IPS-18c (cell line): Measurements from ENCODE around the gene NBR1.
"Not testable (repeated sequence)": the region's sequence is repeated elsewhere in the genome, so short reads cannot be mapped to it uniquely, and the experiment has no call there.

ENCODE experiments used
- H3K4me3 ChIP-seq: 2 replicates; pipeline ENCODE4 v1.7.0; 2013; ENCODE audit warnings: low read depth, mild to moderate bottlenecking, low read length, moderate library complexity; ENCODE audit not compliant: insufficient read depth
- H3K9me3 ChIP-seq: one replicate; pipeline ENCODE4 v1.6.1; 2013; ENCODE audit warnings: mild to moderate bottlenecking, low read length, moderate library complexity; ENCODE audit not compliant: control insufficient read depth, insufficient read depth

Gene NBR1

DNA sequence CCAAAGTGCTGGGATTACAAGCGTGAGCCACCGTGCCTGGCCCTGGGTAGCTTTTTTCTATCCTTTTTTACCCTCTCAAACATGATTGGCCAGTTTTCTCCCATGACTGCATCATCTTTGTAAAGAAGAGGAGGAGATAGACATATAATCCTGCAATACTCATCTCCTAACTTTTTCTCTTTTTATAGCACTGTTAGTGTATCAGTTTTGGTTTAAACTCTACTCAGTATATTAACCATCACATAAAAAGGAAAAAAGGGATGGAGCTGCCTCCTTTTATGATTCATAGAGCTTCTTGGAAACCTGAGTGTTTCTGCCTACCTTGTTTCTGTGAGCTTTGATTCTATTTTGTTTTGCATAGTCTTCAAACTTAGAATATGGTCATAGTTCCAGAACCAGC, 28.6 kb downstream of the NBR1 start:
- no peaks in the 10 kb centered on the region for H3K9me3 ChIP-seq

DNA sequence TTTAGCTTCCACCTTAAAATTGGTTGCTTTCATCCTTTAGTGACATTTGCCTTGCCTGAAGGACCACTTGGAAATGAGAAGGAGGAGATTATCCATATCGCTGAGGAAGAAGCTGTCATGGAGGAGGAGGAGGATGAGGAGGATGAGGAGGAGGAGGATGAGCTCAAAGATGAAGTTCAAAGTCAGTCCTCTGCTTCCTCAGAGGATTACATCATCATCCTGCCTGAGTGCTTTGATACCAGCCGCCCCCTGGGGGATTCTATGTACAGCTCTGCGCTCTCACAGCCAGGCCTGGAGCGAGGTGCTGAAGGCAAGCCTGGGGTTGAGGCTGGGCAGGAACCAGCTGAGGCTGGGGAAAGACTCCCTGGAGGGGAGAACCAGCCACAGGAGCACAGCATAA, 29.1 kb downstream of the NBR1 start:
- Histone ChIP-seq H3K9me3 (no peaks in the 10 kb centered on the region), H3K4me3 (no peak overlapping the region)

More for the DNA sequence above, 28.6 kb downstream of the NBR1 start:
- no peak overlapping the region for H3K4me3 ChIP-seq

DNA sequence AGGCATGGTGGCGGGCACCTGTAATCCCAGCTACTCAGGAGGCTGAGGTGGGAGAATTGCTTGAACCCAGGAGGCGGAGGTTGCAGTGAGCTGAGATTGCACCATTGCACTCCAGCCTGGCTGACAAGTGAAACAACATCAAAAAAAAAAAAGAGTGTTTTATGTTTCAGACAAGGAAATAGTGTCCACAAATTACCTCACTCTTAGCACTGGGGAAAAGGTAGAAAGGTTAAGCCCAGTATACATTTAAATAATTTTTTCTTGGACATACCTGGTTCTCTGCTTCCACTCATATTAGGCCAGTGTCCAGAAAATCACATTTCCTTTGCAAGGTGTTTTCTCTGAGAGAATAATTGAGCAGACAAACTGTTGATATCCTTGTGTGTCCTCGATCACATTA, 32.0 kb downstream of the NBR1 start:
- H3K4me3 ChIP-seq, H3K9me3 ChIP-seq: not testable (repeated sequence)

DNA sequence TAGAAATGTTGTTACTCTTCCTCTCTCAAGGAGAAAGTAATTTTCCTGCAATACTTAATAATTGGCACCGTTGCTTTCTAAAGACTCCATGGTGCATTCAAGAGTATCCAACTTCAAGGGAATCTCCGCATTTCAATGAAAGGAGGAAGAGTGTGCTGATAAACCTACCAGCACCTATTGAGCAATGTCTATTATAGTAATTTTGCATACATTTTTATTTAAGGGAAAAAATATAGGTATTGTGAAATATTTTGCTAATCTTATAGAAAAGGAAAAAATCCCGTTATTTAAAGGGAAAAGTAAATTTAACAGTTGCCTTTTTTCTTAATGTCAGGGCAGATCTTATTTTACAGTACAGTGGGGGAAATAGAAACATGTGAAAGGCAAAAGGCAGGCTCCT, 39.6 kb downstream of the NBR1 start:
- Histone ChIP-seq H3K4me3 (no peak overlapping the region), H3K9me3 (no peaks in the 10 kb centered on the region)

DNA sequence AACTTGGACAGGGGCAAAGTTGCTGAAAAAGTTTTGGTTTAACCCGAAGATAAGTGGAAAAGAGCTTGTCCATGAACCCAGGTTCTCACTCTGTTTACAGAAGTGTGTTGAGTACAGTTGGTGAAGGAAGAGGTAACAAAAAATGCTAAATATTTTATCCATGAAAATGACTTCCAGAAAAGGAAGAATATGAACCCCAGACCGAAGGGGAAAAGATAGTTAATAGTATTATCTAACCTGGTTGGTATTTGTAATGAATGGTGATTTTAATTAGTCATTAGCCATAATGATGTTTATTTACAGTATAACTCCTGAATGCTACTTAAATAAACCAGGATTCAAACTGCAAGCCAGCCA, 40.1 kb downstream of the NBR1 start:
- peak overlapping the region; percentile 71; the same call in 1 of the 2 replicates for H3K4me3 ChIP-seq

DNA sequence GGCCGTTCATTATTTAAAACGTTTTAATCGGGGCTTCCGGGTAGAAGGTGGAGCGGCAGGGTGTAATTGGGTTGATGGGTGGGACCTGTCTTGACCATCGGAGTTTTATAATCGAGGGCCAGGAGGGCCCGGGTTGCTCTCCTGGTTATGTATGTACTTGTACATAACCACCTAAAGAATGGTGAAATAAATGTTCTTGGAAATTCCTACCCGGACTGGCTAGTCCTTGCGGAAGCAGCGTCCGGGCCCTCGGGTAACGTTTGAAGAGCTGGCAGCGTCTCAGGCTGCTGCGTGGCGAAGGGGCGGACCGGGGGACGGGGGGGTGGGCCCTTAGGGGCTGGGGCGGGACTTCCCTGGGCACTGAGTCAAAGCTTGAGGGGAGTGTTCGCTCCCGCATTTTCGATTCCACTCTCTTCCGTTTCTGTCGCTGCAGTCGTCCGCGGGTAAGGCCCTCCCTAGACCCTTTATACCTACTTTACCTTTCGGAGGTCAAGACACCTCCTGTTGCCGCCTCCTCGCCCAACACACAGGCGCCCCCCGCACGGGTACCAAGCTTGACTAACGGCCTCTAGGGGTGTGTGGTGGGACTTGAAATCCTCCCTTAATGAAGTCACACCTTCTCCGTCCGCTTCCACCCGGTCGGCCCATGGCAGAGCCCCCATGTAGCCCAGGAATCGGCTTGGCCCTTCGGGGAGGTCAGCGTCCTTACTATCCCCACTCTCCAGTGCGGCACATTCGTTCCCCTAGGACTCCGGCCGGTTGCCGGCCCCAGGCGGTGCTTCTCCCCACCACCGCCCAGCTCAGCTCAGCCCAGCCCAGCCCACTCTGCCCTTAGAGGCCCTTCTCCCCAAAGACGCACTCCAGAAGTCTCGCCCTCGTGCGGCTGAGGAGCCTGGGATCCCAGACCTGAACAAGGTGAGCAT, 40.7 kb downstream of the NBR1 start, which contains the start of gene TMEM106A:
TMEM106A (plus strand) TSS at position 396 of the 923 bp plus-strand sequence. CDS start 1,167 bp downstream, outside the sequence.
- H3K9me3 ChIP-seq: no peaks in the 10 kb centered on the region
- H3K4me3 ChIP-seq: peak within 1 kb of the TSS; percentile 71

More for the DNA sequence above, 40.1 kb downstream of the NBR1 start:
- H3K9me3 ChIP-seq: no peaks in the 10 kb centered on the region

DNA sequence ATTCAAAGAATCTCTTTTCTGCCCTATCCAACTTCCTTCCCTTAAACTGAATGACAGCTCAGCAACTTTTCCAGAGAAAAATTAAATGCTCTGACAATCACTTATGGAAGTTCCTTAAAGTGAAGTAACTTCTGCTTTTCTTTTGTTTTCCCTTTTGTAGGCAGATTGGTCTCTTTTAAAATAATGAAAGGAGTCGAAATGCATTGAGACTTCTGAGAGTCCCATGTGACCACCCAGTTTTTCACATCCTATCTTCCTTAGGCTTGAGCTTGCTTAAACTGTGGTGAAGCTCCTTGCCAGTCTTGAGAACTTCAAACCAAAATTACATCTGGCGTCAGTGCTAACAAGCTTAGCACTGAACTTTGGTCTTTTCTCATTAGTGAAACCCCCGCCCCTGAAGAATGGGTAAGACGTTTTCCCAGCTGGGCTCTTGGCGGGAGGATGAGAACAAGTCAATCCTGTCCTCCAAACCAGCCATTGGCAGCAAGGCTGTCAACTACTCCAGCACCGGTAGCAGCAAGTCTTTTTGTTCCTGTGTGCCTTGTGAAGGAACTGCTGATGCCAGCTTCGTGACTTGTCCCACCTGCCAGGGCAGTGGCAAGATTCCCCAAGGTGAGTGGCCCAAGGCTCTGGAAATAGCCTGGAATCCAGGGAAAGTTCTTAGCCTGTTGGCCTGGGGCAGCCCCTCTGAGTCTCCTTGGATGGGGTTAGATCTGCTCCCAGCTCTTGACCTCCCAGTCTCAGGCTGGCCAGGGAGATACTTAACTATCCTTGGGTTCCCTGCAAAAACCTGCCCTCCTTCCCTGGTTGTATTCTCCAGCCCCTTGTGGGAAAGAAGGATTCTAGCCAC, 41.9 kb downstream of the NBR1 start:
- H3K4me3 ChIP-seq: peak overlapping the region; percentile 71; the same call in 1 of the 2 replicates

DNA sequence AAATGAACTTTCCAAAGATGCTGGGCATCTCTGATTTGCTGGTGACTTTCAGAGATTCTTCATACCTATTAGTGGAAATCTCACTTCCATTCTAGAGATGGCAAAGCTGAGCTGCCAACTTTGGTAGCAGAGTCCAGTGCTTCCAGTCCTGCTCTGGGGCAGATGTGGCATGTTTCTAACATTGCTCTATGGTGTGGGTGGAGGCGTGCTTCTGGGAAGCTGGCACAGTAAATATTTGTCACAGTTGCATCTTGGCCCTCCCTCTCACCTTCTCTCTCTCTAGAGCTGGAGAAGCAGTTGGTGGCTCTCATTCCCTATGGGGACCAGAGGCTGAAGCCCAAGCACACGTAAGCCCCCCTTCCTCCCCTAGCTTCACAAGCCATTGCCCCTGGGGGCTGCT, 42.5 kb downstream of the NBR1 start:
- Histone ChIP-seq H3K4me3 (no peak overlapping the region), H3K9me3 (peaks cover 5% of the 10 kb centered on the region)

More for the DNA sequence above, 41.9 kb downstream of the NBR1 start:
- peaks cover 2% of the 10 kb centered on the region for H3K9me3 ChIP-seq

DNA sequence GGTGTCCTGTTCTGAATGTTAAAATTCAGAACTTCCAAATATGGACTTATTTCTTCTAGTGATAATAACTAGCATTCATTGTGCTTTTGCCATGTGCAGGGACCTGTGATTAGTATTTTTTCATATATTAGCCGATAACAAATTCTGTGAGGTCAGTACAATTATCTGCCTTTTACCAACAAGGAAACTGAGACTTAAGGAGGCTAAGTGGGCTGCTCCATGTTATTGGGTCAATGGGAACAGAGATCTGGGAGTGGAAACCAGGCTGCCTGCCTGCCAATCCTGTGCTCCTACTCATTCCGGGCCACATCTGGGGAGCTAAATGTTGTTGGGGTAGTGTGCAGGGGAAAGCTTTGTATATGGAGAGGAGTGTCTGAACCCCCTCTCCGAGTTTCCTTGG, 44.3 kb downstream of the NBR1 start:
- peaks cover 5% of the 10 kb centered on the region for H3K9me3 ChIP-seq
- no peak overlapping the region for H3K4me3 ChIP-seq

DNA sequence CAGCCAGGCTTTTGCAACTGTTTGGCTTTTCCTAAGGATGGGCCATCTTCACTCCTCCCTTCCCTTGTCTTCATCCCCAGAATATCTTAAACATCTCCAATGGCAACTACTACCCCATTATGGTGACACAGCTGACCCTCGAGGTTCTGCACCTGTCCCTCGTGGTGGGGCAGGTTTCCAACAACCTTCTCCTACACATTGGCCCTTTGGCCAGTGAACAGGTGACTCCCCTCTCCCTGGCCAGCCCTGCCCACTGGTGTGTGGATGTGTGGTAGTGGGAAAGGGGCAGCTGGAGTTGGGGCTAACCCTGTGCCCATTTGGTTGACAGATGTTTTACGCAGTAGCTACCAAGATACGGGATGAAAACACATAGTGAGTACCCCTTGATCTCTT, 45.4 kb downstream of the NBR1 start:
- Histone ChIP-seq H3K9me3 (peaks cover 5% of the 10 kb centered on the region), H3K4me3 (no peak overlapping the region)

DNA sequence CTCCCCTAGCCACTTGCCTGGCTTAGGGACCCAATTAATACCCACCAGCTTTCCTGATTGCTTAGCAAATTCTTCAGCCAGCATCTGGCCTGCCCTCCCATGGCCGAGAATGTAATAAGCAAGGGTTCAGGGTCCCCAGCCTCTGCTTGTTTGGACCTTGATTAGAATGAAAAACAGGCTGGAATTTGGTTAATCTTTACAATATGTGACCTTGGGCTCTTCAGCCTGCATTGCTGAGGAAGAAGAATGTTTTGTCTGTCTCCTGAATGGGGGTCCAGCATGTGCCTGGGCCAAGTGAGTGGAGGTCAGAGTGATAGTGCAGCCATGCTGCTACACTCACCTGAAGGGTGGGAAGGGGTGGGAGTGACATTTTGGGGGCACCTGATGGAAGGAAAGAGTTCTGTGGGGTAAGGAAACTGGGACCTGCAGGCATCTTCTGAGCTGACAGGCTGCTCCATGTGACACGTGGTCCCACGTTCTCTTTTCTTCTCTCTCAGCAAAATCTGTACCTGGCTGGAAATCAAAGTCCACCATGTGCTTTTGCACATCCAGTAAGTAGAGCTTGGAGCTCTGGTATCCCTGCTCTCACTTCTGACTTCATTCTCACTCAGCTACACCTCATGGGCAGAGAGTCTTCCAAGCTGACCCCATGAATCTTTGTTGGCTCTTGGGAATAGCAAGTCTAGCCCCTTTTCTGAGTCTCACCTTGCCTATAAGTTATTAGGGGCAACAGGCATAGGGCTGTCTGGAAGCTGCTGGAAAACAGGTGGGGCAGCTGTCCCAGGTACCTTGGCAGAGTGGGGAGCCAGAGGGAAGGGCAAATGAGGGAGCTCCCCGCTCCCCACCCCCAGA, 46.0 kb downstream of the NBR1 start:
- peaks cover 5% of the 10 kb centered on the region for H3K9me3 ChIP-seq

DNA sequence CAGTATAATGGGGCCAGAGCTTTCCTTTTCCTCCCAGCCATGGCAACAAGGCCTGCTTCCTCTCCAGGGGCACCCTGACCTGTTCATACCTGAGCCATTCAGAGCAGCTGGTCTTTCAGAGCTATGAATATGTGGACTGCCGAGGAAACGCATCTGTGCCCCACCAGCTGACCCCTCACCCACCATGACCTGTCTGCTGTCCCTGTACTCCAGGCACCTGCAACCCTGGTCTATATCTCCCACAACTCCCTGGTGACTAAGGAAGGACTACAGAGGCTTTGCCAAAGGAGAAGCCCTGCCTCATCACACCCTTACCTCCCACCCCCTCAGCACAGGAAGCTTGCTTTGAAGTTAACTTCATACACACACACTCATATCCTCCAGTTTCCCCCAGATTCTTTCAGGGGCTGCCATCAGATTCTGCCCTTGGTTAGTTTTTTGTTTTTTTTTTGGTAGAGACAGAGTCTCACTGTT, 46.6 kb downstream of the NBR1 start:
- Histone ChIP-seq H3K9me3 (peaks cover 5% of the 10 kb centered on the region), H3K4me3 (no peak overlapping the region)

More for the DNA sequence above, 46.0 kb downstream of the NBR1 start:
- no peak overlapping the region for H3K4me3 ChIP-seq

DNA sequence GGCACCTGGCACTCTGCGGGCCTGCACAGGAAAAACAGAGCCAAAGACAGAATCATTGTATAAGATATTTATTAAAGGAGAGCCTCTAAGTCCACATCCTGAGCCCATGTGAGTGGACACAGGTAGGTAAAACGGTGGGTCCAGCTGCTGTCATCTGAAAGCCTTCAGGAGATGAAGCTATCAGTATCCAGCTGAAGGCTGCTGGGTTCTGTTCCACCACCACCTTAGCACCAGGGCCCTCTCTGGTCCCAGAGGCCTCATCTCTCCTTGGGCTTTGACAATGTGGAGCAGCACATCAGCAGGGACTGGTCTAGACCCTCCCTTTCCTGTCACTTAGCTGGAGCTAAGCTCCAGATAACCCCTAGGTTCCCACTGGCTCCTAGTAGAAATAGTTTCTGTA, 48.0 kb downstream of the NBR1 start:
- peaks cover 5% of the 10 kb centered on the region for H3K9me3 ChIP-seq

DNA sequence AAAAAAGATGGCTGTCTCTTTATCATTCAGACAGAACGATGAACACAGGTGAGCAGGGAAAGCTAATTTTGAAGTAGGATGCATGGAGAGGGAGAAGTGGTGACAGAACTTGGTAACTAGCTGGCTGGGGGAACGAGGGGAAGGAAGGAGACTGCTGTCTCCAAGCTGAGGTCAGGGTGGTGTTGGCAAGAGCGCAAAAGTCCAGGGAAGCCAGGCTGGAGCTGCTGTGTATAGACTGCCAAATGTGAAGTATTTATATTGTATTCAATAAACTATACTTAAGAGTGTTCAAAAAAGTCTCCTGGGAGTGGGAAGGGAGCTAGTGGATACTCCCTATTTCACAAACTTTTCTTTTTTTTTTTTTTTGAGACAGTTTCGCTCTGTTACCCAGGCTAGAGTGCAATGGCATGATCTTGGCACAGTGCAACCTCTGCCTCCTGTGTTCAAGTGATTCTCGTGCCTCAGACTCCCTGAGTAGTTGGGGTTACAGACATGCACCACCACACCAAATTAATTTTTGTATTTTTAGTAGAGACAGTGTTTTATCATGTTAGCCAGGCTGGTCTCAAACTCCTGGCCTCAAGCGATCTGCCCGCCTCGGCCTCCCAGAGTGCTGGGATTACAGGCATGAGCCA, 48.8 kb downstream of the NBR1 start:
- Histone ChIP-seq H3K4me3 (no peak overlapping the region), H3K9me3 (peaks cover 5% of the 10 kb centered on the region)

More for the DNA sequence above, 48.0 kb downstream of the NBR1 start:
- no peak overlapping the region for H3K4me3 ChIP-seq

DNA sequence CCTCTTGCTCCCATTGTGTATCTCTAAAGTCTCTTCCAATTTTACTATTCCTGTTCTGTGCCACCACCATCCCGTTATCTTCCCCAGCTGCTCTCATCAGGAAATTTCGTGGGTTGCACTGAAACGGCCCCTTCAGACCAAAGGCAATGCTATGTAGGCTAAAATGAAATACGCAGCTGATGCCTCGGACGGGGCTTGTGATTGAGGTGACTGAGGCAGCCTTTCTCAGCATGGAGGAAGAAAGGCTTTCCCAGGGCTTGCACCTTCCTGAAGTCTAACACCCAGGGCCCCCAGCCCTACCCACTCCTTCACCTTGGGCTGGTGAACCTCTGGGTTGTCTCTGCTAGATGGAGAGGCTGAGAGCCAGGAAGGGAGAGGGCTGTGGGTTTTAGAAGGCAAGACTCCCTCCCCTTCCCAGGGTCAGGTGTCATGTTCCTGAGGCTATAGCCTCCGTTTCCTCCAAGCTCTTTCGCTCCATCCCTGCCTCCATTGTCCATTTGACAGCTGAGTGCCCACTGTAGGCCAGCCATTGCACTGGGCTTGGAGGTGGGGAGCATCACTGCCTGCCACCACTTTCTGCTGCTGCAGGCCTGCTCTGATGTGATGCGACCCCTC, 49.6 kb downstream of the NBR1 start:
- H3K4me3 ChIP-seq: no peak overlapping the region
- peaks cover 5% of the 10 kb centered on the region for H3K9me3 ChIP-seq

DNA sequence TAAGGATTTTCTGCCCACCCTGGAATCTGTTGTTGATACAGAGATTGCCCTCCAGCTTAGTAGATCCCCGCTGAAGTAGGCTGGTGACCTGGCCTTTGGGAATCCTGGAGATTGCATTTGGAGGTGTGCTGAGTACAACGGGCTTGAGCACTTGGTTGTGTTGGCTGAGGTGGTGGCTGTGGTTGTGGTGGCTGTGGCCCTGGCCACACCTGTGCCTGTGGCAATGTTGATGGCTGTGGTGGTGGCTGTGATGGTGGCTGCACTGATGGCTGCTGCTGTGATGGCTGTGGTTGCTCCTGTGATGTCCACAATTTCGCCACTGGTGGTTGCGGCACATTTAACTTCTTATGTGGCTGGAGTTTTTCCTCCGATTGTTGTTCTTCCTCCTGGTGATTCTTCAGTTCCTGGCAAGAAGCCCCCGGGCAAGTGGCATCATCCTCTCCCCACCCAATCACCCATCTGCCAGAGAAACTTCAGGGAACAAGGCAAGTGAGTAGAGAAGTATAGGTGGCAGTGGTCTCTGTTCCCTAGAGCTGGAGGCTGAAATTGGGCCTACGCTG, 53.2 kb downstream of the NBR1 start:
- Histone ChIP-seq H3K9me3 (no peaks in the 10 kb centered on the region), H3K4me3 (no peak overlapping the region)
